DOHH2 (cell line): ENCODE data around the gene DDR2.

ENCODE experiments used
- EZH2phosphoT487 ChIP-seq: fragments of 200-600 bp; sonication (generic); IDR thresholded peaks from 2 replicates; pipeline ENCODE4 v1.6.1; 2017; ENCODE audit warnings: borderline replicate concordance, mild to moderate bottlenecking, antibody characterized with exemption, low read length, moderate library complexity, mixed read lengths
- TF ChIP-seq, protein P1 (sequence below): fragments of 200-600 bp; sonication (generic); IDR thresholded peaks from one replicate; pipeline ENCODE4 v1.5.1; 2014; ENCODE audit warnings: antibody characterized with exemption, mild to moderate bottlenecking, low read depth, low read length; ENCODE audit not compliant: poor library complexity, severe bottlenecking

DNA sequence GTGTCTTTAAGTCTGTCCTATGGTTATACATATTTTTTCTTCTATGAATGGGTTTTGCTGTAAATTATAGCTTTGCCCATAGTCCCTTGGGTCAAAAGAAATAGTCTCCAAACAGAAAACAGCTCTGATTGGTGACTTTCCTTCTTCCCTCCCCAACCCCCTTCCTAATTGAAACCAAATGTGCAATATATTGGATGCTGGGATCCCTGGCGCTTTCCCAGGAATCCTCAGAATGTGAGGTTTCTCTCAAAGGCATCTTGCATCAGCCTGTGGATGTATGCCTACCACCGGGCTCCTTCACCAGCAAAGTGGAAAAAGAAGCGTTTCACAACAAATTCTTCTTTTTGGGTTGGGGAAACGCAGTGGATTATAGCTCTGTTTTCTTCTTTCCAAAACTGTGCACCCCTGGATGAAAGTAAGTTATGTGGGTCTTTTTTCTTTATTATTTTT, at the start of gene DDR2:
- TF ChIP-seq, protein P1, sequence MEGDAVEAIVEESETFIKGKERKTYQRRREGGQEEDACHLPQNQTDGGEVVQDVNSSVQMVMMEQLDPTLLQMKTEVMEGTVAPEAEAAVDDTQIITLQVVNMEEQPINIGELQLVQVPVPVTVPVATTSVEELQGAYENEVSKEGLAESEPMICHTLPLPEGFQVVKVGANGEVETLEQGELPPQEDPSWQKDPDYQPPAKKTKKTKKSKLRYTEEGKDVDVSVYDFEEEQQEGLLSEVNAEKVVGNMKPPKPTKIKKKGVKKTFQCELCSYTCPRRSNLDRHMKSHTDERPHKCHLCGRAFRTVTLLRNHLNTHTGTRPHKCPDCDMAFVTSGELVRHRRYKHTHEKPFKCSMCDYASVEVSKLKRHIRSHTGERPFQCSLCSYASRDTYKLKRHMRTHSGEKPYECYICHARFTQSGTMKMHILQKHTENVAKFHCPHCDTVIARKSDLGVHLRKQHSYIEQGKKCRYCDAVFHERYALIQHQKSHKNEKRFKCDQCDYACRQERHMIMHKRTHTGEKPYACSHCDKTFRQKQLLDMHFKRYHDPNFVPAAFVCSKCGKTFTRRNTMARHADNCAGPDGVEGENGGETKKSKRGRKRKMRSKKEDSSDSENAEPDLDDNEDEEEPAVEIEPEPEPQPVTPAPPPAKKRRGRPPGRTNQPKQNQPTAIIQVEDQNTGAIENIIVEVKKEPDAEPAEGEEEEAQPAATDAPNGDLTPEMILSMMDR = no peak
- no peak for TF ChIP-seq EZH2phosphoT487
